GM20431 (cell line): ENCODE results near the gene TPRKB.
"Not testable (repeated sequence)": the region's sequence is repeated elsewhere in the genome, so short reads cannot be mapped to it uniquely, and the experiment has no call there.

Source experiments
- in situ Hi-C: fragments of 300-500 bp; cut with MseI, MboI; formaldehyde crosslinking; loops from one replicate; pipeline ENCODE4 v1.15.0; 2020; ENCODE audit warnings: low sequenced_read_pairs; ENCODE audit not compliant: unreplicated experiment

TPRKB gene

DNA sequence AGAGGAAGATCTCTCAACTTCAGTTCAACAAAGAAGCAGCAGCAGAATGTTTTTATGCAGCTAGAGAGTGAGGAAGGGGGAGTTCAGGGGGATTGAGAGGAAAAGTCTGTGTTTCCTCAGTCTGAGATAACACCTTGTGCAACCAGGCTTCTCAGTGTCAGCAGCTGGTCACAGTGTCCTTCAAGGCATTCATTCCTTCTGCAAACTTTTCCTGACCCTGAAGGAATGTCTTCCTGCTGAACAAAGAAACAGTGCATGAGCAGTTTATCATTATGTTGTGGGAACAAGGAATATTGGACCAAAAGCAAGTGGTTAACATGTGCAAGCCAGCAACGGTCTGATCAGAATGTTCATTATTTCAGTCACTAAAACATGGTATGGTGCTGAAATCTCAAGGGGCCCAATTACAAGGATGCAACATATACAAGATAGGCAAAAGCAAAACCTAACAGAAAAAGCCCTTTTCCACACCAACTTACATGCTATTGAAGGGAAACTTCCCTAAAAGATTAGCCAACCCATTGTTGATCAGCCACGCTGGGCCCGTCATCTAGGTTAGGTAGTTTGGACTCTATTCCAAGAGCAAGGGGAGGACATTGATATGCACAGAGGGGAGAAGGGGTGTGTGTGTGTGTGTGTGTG is 34.2 kb downstream of the TPRKB start:
- in situ Hi-C loops, result not testable (repeated sequence)

DNA sequence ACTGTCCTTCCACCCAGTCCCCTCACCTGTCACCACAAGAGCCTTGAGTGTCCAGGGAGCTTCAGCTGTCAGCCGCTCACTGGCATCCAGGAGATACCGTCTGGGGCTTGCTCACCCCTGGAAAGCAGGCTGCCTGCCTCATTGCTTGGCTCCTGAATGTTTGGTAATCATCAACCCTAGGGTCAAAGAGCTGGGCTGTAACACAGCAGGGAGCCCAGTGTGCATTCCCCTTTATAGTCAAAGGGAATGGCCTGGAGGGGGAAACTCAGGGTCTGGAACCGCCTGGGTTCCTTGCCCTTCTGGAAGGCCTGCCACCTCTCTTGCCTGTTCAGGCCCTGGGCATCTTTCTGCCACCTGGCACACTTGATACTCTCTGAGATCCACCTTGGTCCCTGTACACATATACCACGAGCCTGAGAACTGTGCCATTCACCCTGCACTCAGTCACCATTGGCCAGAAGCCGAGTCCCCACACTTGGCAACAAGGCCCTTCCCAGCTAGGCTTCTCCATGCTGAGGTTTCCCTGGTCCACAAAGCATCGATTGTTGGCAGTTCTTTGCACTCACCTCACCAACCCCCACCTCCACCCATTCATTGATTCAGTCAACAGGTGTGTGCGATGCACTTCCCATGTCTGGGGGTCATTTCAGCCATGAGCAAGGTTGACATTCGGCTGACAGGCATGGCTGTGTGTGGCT is 35.0 kb downstream of the TPRKB start:
- in situ Hi-C loops, result no loop called here

DNA sequence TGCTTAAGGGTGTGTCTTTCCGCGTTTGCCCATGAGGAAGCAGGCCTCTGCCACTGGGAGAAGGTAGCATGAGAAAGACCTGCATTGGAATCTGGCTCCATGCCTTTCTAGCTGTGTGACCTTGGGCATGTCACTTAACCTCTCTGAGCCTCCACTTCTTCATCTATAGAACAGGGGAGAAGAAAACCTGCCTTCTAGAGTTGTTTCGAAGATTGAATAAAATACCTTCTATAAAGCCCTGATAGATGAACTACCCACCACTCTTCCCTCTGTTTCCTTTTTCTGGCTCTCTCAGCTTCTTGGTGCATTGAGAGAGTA is 35.7 kb downstream of the TPRKB start:
- in situ Hi-C loops, result not testable (repeated sequence)

DNA sequence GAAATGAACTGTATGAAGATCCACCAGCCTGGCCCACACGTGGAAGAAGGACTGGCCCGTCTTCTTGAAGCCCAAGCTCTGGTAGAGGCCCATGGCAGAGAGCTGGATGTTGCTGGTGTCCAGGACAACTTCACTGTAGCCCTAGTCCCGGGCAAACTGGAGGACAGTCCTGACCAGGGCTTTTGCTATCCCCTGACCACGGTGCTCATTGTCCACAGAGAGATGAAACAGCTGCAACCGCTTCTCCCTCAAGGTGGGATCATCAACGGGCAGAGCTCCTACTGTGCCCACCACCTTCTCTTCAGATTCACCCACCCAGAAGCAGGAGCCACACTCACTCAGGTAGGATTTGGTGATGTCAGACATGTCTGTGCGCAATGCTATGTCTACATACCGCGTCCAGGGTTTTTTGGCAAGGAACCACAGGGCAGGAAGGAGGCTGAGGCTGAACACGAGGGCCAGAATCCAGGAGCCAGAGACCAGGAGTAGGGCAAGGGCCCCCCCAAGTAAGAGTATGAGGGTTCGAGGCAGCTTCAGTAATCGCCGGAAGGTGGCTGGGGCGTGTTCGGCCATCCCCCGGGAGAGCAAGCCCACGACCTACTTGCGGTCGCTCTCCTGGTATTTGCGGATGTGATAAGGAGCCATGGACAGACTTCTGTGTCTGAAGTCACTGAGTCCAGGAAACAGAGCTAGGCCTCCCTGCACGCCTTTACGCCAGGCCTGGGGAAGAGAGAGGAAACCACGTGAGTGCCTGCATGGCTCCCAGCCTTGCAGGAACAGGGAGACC is 36.3 kb downstream of the TPRKB start:
- in situ Hi-C loops, result no loop called here

DNA sequence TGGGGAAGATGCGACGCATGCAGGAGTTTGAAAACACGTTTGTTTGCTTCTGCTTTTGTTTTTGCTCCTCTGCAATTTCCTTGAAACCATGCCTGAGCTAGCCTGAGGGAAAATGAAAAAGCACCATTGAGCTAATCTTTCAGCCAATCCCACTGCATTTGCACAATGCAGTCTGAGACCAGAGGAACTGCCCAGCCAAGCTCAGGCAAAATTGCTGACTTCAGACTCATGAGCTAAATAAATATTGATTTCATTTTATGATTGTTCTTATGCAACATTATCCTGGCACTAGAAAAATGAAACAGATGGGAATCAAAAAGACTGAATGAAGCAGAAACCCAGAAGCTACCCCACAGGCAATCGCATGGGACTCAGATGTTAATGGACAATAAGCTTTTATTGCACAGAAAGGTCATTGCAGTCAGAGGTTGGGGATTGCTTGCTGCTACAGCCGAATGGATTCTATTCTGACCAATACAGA is 37.0 kb downstream of the TPRKB start:
- in situ Hi-C loops, result no loop called here

DNA sequence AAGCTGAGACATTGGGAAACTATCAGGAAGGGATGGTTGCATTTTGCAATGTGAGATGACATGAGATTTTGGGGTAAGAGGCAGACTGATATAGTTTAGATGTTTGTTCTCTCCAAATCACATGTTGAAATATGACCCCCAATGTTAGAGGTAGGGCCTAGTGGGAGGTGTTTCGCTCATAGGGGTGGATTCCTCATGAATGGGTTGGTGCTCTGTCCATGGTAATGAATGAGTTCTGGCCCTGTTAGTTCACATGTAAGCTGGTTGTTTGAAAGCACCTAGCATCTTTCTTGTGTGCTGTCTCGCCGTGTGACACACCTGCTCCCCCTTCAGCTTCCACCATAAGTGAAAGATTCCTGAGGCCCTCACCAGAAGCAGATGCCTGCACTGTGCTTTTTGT is 37.7 kb downstream of the TPRKB start:
- in situ Hi-C loops, result no loop called here

DNA sequence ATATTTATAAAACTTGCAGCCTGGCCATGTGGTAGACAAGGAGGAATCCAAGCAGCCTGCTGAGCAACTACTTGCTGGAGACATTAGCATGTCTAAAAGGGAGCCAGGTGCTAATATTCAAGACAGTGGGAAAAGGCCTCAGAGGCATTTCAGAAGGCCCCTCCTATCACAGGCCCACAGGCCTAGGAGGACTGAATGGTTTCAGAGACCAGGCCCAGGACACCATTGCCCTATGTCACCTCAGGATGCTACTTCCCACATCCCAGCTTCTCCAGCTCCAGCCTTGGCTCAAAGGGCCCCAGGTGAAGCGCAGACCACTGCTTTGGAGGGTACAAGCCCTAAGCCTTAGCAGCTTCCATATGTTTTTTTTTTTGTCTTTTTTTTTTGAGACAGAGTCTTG is 39.0 kb downstream of the TPRKB start:
- in situ Hi-C loops, result no loop called here

DNA sequence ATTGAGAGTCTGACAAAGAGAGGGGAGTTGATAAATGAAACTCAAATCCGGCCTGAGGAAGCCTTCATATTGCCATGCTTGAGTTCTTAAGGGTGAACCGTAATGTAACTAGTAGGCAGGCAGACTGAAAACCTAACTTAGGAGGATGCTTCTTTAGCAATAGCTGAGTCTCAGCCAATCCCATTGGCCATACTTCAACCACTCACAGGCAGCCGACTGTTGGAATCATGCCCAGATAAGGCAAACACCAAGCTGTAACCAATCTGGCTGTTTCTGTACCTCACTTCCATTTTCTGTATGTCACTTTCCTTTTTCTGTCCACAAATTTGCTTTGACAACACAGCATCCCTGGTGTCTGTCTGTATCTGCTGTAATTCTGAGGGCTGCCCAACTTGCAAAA is 39.5 kb downstream of the TPRKB start:
- in situ Hi-C loops, result no loop called here

DNA sequence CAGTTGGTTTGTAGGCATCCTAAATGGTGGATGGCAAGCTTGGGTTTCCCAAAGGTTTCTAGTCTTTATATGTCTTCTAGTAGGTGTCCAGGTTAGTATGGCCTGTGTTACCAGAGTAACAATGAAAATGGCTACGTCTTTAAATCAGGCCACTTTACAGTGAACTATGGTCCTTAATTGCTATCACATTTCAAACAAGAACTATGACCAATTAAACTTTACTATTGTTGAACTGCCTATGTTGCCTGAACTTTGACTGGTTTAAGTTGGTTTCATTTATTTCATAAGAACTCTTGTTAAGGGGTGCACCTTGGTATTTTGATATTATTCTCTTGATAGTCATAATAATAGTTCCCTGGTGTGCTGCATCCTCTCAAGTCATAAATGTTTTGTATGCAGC is 40.2 kb downstream of the TPRKB start:
- in situ Hi-C loops, result not testable (repeated sequence)

DNA sequence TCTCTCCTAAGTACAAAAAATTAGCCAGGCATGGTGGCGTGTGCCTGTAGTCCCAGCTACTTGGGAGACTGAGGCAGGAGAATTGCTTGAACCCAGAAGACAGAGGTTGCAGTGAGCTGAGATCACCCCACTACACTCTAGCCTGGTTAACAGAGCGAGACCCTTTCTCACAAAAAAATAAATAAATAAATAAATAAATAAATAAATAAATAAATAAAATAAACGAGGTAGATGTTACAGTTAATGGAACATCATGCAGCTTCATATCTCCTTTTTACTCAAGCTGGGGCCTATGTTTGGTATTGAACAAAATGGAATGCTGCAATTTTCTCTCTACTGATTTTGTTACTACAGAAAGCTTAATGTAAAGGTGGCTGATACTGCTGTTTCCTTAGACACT is 40.6 kb downstream of the TPRKB start:
- in situ Hi-C loops, result not testable (repeated sequence)

DNA sequence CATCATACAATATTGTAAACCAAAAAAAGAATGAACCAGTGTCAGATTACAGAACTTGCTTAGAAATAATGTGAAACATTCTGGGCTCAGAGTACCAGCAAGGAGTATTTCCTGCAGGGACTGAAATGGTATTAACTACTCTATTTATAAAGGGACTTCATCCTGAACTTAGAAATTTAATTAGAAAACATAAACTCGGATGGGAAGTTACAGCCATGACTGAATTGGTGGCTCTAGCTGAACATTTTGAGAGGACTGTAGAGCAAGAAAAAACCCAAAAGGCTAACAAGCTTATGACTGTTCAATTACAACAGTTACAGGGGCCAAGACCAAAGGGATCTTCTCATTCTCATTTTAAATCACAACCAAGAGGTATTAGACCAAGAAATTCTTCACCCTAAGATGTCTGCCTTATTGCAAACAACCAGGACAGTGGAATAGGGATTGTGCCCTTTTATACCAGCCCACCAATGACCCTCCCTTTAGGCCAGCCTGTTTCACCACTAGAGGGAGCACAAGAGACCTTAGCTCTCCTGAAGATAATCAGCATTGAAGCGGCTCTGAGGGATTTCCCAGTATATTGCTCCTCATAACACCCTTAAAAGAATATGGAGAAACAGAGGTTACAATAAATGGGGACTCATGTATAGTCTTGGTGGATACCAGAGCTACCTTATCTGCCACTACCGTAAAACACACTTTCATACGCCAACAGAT is 46.6 kb downstream of the TPRKB start:
- in situ Hi-C loops, result not testable (repeated sequence)

DNA sequence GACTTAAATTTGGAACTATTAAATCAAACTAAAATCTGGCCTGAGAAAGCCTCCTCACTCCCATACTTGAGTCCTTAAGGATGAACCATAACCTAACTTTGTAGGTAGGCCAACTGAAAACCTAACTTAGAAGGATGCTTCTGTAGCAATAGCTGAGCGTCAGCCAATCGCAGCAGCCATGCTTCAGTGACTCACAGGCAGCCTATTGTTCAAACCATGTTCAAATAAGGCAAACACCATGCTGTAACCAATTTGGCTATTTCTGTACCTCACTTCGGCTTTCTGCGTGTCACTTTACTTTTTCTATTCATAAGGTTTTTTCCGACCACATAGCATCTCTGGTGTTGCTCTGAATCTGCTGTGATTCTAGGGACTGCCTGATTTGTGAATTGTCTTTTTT is 48.7 kb downstream of the TPRKB start:
- in situ Hi-C loops, result not testable (repeated sequence)

DNA sequence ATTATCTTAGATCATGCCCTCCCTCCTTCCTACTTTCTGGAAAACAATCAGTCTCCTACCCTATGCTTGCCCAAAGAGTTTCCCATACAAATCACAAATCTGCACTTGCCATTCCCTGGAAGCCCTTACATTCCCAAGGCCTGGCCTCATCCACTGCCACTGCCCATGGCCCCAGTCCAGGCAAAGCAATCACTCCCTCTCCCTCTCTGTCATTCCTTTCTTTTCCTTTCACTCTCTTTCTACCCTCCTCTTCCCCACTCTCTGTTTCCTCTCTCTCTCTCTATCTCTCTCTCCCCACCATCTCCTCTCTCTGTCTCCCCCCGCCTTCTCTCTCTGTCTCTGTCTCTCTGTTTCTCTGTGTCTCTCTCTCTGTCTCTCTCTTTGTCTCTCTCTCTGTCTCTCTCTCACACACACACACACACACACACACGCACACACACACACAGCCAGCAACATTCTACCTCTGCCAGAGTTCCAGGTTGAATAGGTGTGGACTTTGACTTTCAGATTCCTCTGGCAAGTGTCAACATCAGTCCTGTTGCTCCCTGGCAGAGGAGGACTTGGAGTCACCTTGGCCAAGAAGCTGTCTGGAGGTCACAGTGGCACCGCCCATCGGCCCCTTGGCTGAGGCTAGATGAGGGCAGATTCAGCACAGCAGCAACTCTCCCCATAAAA is 51.2 kb downstream of the TPRKB start:
- in situ Hi-C loops, result no loop called here

DNA sequence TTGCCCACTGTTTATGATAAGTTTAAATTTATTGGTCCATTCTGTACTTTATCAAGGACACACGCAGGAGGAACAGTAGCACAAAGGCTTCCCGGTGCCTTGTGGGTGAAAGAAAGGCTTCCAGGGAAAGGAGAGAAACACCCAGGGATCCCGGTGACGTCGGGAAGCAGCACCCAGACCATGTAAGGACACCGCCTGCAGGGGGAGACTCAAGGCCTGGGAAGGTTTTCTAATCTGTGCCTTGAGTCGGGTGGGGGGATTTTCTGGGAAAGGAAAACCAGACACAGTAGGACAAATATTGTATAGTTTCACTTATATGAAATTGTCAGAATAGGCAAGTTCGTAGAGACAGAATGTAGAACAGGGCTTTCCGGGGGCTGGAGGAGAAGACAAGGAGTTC is 52.2 kb downstream of the TPRKB start:
- in situ Hi-C loops, result not testable (repeated sequence)

DNA sequence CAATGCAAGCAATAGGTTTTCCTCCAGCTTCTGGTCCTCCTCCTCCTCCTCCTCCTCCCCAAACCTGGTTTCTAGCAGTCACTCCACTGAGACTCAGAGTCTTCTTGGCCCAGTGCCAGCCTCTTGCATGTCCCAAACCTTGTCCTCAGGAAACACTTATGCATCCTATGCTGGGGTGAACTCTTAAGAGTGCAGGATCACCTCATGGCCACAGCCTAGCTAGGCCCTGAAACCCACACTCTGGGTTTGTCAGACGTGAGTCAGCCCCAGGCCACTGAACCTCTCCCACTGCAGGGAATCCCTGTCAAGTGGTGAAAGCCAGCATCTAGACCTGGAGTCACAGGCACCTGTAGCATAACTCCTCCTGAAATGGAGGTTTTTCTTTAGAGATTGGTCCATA is 52.8 kb downstream of the TPRKB start:
- in situ Hi-C loops, result not testable (repeated sequence)

DNA sequence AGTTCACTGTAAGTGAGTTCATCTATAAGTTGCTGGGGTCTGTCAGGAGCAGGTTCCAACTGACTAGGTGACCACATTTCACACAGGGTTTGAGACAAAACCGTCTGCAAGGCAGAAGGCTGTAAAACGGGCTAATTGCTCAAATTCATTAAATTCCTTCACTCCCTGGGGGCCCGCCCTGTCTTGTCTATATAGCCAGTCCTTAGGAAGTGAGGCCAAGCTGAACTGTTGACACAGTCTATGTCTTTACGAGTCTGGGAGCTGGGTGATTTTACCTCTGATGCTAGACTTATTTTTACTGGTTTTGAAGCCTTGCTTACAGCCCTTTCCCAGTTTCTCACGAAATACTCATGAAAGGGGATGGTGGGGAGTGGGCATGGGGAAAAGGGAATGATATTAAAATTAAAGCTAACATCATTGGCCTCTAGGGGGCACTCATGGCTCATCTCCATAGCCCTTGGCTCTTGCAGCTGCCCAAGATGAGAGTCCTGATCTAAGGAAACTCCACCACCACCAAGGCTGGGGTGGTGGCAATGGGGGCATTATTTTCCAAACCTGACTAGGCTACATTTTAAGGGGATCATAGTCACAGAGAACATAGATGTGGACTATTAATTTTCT is 57.1 kb downstream of the TPRKB start:
- in situ Hi-C loops, result not testable (repeated sequence)
